ENCODE measurements around the gene TMEM80. TPM values are rescaled to one million over a fixed set of nuclear protein-coding genes. Genes with fewer than 3 reads are reported as not detected.

The TMEM80 gene
- polyA plus RNA-seq, 4 donors, result 11.9 to 35.4 (median 21.2) TPM

DNA sequence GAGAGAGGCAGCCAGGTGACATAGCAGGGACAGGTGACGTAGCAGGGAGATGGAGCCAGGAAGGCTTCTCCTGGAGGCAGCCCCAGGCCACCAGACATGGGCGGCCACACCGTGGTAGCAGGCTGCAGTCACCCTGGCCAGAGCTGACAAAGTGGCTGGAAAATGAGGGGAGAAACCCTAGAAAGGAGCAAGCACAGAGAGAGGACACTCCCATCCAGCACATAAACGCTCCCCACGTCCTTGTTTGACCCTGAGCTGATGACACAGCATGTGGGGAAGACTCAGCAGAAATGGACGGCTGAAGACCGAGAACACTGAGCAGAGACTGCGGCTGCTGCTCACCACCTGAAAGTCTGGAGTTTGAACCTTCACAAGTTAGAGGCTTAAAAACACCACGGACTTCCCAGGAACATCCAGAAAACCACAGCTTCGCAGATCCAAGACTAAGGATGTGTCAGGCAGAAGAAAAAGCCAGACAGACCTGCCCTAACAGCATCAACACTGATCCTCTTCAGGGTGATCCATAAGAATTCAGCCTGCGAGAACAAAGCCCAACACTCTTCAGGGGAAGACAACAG is 29.8 kb upstream of the TMEM80 start:
- Histone ChIP-seq H3K27ac (ENCODE audit: low read depth in 1 of 3, low read length in 2 of 3) (peak overlapping the region in 1 of 3 donors; percentile 59), H3K4me1 (ENCODE audit: control insufficient read depth in 3 of 3, insufficient read depth in 2 of 3, low read depth in 1 of 3, low read length in 2 of 3) (no peaks in the 10 kb centered on the region), H3K4me3 (ENCODE audit: low read depth in 1 of 3, low read length in 3 of 3) (no peak overlapping the region), H3K27me3 (ENCODE audit: control insufficient read depth in 3 of 3, insufficient read depth in 3 of 3, low read length in 3 of 3) (no peaks in the 10 kb centered on the region), H3K9me3 (ENCODE audit: control insufficient read depth in 2 of 2, insufficient read depth in 1 of 2, low read depth in 1 of 2, low read length in 1 of 2) (no peaks in the 10 kb centered on the region), H3K36me3 (ENCODE audit: control insufficient read depth in 3 of 3, insufficient read depth in 2 of 3, low read depth in 1 of 3, low read length in 3 of 3) (peaks cover 0 to 61% (median 3%) of the 10 kb centered on the region in 3 donors)
- WGBS, 3 donors, result 67 to 78% (median 75%) methylated on average over 11 of the region's 11 CpGs
- FAIRE-seq (no peak), DNase-seq (no peak)

DNA sequence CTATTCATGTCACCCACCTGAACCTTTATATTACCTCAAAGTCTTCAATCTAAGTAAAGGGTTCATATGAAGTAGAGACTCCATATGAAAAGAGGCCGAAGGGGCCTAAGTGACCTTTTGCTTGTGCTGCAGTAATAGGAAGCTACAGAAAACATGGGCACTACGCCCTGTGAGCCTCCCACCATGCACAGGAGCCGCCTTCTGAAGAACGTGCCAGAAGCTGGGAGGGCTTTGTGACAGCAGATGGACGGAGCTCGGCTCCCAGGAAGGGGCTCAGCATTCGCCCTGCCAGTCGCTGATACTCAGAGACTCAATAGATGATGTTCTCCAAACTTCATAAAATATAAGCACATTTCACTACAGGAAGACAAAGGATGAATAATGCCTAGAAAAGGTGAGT is 21.8 kb upstream of the TMEM80 start:
- Histone ChIP-seq H3K27ac (ENCODE audit: low read depth in 1 of 3, low read length in 2 of 3) (no peak overlapping the region), H3K4me3 (ENCODE audit: low read depth in 1 of 3, low read length in 3 of 3) (no peak overlapping the region), H3K4me1 (ENCODE audit: control insufficient read depth in 3 of 3, insufficient read depth in 2 of 3, low read depth in 1 of 3, low read length in 2 of 3) (no peaks in the 10 kb centered on the region), H3K9me3 (ENCODE audit: control insufficient read depth in 2 of 2, insufficient read depth in 1 of 2, low read depth in 1 of 2, low read length in 1 of 2) (no peaks in the 10 kb centered on the region), H3K27me3 (ENCODE audit: control insufficient read depth in 3 of 3, insufficient read depth in 3 of 3, low read length in 3 of 3) (no peaks in the 10 kb centered on the region), H3K36me3 (ENCODE audit: control insufficient read depth in 3 of 3, insufficient read depth in 2 of 3, low read depth in 1 of 3, low read length in 3 of 3) (peaks cover 9 to 64% (median 13%) of the 10 kb centered on the region in 3 donors)
- WGBS, 3 donors, result 94 to 99% (median 96%) methylated on average over 8 of the region's 8 CpGs
- FAIRE-seq (no peak), DNase-seq (no peak)

DNA sequence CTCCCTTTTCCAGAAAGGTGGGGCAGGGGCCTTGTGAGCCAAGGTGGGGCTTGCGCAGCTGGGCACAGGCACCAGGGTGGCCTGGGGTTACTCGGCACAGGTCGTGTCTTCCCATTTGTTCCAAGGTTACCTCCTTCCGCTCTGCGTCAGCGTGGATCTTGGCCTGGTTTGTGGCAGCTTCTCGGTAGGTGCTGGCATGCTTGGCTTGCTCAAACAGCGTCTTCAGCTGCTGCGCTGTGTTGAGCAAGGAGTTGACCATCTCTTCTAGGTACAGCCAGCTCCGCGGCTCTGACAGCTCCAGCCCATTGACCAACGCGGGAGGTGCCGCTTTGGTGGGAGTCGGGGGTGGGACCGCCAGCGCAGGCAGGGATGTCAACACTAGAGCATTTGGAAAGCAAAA is 21.2 kb upstream of the TMEM80 start:
- no peak overlapping the region for H3K27ac ChIP-seq (ENCODE audit: low read depth in 1 of 3, low read length in 2 of 3)
- H3K27me3 ChIP-seq (ENCODE audit: control insufficient read depth in 3 of 3, insufficient read depth in 3 of 3, low read length in 3 of 3), result no peaks in the 10 kb centered on the region
- H3K9me3 ChIP-seq (ENCODE audit: control insufficient read depth in 2 of 2, insufficient read depth in 1 of 2, low read depth in 1 of 2, low read length in 1 of 2), result no peaks in the 10 kb centered on the region
- H3K4me3 ChIP-seq (ENCODE audit: low read depth in 1 of 3, low read length in 3 of 3), result no peak overlapping the region
- DNase-seq, result no peak
- 91 to 94% (median 94%) methylated on average over 17 of the region's 17 CpGs for WGBS, 3 donors
- peaks cover 12 to 65% (median 13%) of the 10 kb centered on the region in 3 donors for H3K36me3 ChIP-seq (ENCODE audit: control insufficient read depth in 3 of 3, insufficient read depth in 2 of 3, low read depth in 1 of 3, low read length in 3 of 3)
- H3K4me1 ChIP-seq (ENCODE audit: control insufficient read depth in 3 of 3, insufficient read depth in 2 of 3, low read depth in 1 of 3, low read length in 2 of 3), result no peaks in the 10 kb centered on the region
- FAIRE-seq, result no peak

DNA sequence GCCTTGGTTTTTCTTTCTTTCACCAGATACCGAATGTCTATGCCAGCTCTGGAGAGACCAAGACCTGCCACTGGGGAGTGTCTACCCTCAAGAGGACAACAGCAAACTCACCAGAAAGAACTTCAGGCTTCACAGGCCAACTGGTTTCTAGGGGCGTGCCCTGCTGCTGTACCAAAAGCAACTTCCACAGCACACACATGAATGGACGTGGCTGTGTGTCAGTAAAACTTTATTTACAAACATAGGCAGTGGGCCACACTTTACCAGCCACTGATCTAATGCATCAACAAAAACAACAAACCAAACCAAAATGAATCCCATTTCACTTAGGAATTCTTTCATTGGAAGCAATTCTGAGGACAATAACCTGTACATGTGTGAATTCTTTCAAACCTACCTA is 17.3 kb upstream of the TMEM80 start:
- 92 to 98% (median 96%) methylated on average over 3 of the region's 3 CpGs for WGBS, 3 donors
- FAIRE-seq, result no peak
- Histone ChIP-seq H3K4me1 (ENCODE audit: control insufficient read depth in 3 of 3, insufficient read depth in 2 of 3, low read depth in 1 of 3, low read length in 2 of 3) (no peaks in the 10 kb centered on the region), H3K36me3 (ENCODE audit: control insufficient read depth in 3 of 3, insufficient read depth in 2 of 3, low read depth in 1 of 3, low read length in 3 of 3) (peaks cover 9 to 82% (median 9%) of the 10 kb centered on the region in 3 donors), H3K27ac (ENCODE audit: low read depth in 1 of 3, low read length in 2 of 3) (no peak overlapping the region), H3K9me3 (ENCODE audit: control insufficient read depth in 2 of 2, insufficient read depth in 1 of 2, low read depth in 1 of 2, low read length in 1 of 2) (peaks cover 0 to 7% of the 10 kb centered on the region in 2 donors), H3K4me3 (ENCODE audit: low read depth in 1 of 3, low read length in 3 of 3) (no peak overlapping the region), H3K27me3 (ENCODE audit: control insufficient read depth in 3 of 3, insufficient read depth in 3 of 3, low read length in 3 of 3) (no peaks in the 10 kb centered on the region)
- no peak for DNase-seq

DNA sequence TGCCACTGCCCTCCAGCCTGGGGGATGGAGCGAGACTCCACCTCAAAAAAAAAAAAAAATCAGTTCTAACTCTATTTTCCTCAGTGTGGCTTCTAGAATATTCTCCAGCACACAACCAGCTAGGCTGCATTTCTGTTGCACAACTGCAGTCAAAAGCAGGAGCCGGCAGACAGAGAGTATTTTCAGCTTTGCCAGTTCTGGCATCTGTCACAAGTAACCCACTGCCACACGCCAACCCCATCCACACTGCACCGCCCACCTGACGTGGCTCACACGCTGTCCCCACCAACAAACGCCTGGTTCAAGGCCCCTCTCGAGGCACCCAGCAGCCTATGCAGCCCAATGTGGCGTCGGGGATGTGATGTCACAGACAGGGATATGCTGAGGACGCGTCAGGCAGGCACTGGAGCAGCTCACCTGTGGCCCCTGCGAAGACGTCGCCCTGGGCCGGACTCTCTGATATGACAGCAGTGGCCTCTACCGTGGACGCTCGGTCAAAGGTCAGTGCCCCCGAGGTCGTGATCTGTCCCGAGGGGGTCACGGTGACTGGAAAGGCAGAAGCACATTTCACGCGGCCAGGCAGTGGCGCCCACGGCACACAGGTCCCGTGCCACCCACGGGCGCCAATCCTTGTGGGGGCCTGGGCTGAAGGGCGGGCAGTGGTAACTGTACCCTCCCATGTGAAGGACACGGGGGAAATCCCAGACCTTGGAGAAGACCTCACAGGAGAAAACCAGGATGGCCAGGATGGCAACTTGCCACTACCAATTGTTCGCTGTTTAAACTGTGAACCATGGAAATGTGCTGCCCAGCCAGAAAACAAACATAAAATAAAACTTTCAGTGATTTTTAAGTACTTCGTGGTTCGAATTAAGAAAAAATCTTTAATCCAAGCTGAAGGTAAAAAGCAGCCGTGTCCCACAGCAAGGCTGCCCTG is 16.1 kb upstream of the TMEM80 start:
- H3K4me3 ChIP-seq (ENCODE audit: low read depth in 1 of 3, low read length in 3 of 3), result no peak overlapping the region
- H3K27ac ChIP-seq (ENCODE audit: low read depth in 1 of 3, low read length in 2 of 3), result no peak overlapping the region
- no peaks in the 10 kb centered on the region for H3K27me3 ChIP-seq (ENCODE audit: control insufficient read depth in 3 of 3, insufficient read depth in 3 of 3, low read length in 3 of 3)
- H3K9me3 ChIP-seq (ENCODE audit: control insufficient read depth in 2 of 2, insufficient read depth in 1 of 2, low read depth in 1 of 2, low read length in 1 of 2), result peaks cover 0 to 7% of the 10 kb centered on the region in 2 donors
- no peaks in the 10 kb centered on the region for H3K4me1 ChIP-seq (ENCODE audit: control insufficient read depth in 3 of 3, insufficient read depth in 2 of 3, low read depth in 1 of 3, low read length in 2 of 3)
- FAIRE-seq, result no peak
- DNase-seq, result no peak
- peaks cover 5 to 79% (median 6%) of the 10 kb centered on the region in 3 donors for H3K36me3 ChIP-seq (ENCODE audit: control insufficient read depth in 3 of 3, insufficient read depth in 2 of 3, low read depth in 1 of 3, low read length in 3 of 3)
- WGBS, 3 donors, result 94 to 95% (median 94%) methylated on average over 36 of the region's 36 CpGs

DNA sequence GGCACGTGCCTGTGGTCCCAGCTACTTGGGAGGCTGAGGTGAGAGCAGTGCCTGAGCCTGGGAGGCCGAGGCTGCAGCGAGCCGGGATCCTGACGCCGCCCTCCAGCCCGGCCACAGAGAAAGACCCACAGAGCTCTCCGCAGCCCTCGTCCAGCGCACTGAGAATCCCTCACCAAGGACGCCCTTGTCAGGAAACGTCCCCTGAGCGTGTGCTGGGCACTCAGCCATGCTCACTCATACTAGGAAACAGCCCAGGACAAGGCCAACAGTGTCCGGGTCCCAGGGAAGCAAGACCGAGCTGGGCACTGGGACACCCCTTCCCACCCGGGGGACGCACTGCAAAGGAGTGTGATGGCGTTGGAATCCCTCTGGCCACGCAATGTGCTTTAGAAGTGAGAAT is 15.1 kb upstream of the TMEM80 start:
- H3K27ac ChIP-seq (ENCODE audit: low read depth in 1 of 3, low read length in 2 of 3), result no peak overlapping the region
- FAIRE-seq, result no peak
- peaks cover 0 to 7% of the 10 kb centered on the region in 2 donors for H3K9me3 ChIP-seq (ENCODE audit: control insufficient read depth in 2 of 2, insufficient read depth in 1 of 2, low read depth in 1 of 2, low read length in 1 of 2)
- DNase-seq, result no peak
- no peaks in the 10 kb centered on the region for H3K4me1 ChIP-seq (ENCODE audit: control insufficient read depth in 3 of 3, insufficient read depth in 2 of 3, low read depth in 1 of 3, low read length in 2 of 3)
- H3K4me3 ChIP-seq (ENCODE audit: low read depth in 1 of 3, low read length in 3 of 3), result no peak overlapping the region
- H3K27me3 ChIP-seq (ENCODE audit: control insufficient read depth in 3 of 3, insufficient read depth in 3 of 3, low read length in 3 of 3), result no peaks in the 10 kb centered on the region
- 83 to 94% (median 93%) methylated on average over 19 of the region's 19 CpGs for WGBS, 3 donors
- peaks cover 6 to 79% (median 7%) of the 10 kb centered on the region in 3 donors for H3K36me3 ChIP-seq (ENCODE audit: control insufficient read depth in 3 of 3, insufficient read depth in 2 of 3, low read depth in 1 of 3, low read length in 3 of 3)

DNA sequence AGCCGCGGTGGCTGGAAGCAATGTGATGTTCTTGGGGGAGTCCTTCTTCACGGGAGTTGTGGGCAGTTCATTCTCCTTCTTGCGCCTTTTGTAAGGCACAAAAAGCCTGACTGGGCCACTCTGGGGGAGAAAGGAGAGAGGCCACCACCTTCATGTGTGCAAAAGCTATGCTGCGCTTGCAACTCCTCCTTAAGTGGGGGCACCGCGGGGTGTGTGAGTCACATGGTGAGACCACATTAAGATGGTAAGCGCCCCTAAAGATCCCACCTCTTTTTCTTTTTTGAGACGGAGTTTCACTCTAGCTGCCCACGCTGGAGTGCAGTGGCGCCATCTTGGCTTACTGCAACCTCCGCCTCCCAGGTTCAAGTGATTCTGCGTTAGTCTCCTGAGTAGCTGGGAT is 14.6 kb upstream of the TMEM80 start:
- Histone ChIP-seq H3K36me3 (ENCODE audit: control insufficient read depth in 3 of 3, insufficient read depth in 2 of 3, low read depth in 1 of 3, low read length in 3 of 3) (peaks cover 6 to 83% (median 7%) of the 10 kb centered on the region in 3 donors), H3K27ac (ENCODE audit: low read depth in 1 of 3, low read length in 2 of 3) (no peak overlapping the region), H3K27me3 (ENCODE audit: control insufficient read depth in 3 of 3, insufficient read depth in 3 of 3, low read length in 3 of 3) (no peaks in the 10 kb centered on the region), H3K4me3 (ENCODE audit: low read depth in 1 of 3, low read length in 3 of 3) (no peak overlapping the region), H3K9me3 (ENCODE audit: control insufficient read depth in 2 of 2, insufficient read depth in 1 of 2, low read depth in 1 of 2, low read length in 1 of 2) (peaks cover 0 to 7% of the 10 kb centered on the region in 2 donors), H3K4me1 (ENCODE audit: control insufficient read depth in 3 of 3, insufficient read depth in 2 of 3, low read depth in 1 of 3, low read length in 2 of 3) (no peaks in the 10 kb centered on the region)
- no peak for FAIRE-seq
- no peak for DNase-seq
- WGBS, 3 donors, result 87 to 92% (median 92%) methylated on average over 13 of the region's 13 CpGs

DNA sequence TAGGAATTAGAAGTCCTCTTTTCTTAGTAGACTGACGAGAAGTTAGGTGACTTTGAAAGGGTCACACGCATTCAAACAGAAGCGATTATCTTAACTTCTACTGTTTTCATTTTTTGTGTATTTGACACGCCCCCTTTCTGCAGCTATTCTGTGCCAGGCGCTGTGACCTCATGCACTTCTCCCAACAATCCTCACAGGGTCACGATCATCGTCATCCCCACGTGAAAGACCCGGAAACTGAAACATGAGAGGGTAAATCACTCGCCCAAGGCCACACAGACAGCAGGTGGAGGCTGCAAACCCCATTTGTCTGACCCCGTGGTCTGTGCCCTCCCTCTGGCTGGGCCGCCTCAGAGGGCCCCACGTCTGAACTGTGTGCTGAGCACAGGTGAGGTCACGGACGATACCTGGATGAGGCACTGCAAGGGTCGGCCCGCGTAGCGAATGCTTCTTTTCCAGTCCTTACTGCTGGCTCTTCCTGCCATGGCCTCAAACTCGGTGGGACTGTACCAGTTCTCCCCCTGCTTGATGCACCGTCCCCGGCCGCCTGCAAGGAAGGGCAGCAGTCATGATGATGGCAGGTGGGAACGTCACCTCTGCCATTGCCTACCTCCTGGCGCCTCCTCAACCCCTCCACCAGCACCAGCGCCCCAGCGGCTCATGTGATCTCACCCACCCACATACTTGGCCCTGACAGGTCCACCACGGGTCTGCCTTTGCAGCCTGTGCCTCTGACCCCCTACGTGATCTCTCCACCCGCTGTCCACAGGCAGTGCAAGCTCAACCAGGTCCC is 9.0 kb upstream of the TMEM80 start:
- Histone ChIP-seq H3K36me3 (ENCODE audit: control insufficient read depth in 3 of 3, insufficient read depth in 2 of 3, low read depth in 1 of 3, low read length in 3 of 3) (peaks cover 9 to 87% (median 10%) of the 10 kb centered on the region in 3 donors), H3K4me1 (ENCODE audit: control insufficient read depth in 3 of 3, insufficient read depth in 2 of 3, low read depth in 1 of 3, low read length in 2 of 3) (peaks cover 0 to 10% (median 2%) of the 10 kb centered on the region in 3 donors), H3K27ac (ENCODE audit: low read depth in 1 of 3, low read length in 2 of 3) (no peak overlapping the region), H3K27me3 (ENCODE audit: control insufficient read depth in 3 of 3, insufficient read depth in 3 of 3, low read length in 3 of 3) (no peaks in the 10 kb centered on the region), H3K4me3 (ENCODE audit: low read depth in 1 of 3, low read length in 3 of 3) (no peak overlapping the region), H3K9me3 (ENCODE audit: control insufficient read depth in 2 of 2, insufficient read depth in 1 of 2, low read depth in 1 of 2, low read length in 1 of 2) (peaks cover 0 to 7% of the 10 kb centered on the region in 2 donors)
- no peak for FAIRE-seq
- whole genome bisulfite sequencing, 3 donors, result 89 to 91% (median 90%) methylated on average over 30 of the region's 30 CpGs
- no peak for DNase-seq

Measured in small intestine (tissue), 7 donors.